MV-4-11 (cell line): ENCODE measurements around the gene LIPE.

Source experiments
- DNase-seq: peaks from one replicate; lab custom pipeline; 2025; lab: John Stamatoyannopoulos, UW

The LIPE gene

DNA sequence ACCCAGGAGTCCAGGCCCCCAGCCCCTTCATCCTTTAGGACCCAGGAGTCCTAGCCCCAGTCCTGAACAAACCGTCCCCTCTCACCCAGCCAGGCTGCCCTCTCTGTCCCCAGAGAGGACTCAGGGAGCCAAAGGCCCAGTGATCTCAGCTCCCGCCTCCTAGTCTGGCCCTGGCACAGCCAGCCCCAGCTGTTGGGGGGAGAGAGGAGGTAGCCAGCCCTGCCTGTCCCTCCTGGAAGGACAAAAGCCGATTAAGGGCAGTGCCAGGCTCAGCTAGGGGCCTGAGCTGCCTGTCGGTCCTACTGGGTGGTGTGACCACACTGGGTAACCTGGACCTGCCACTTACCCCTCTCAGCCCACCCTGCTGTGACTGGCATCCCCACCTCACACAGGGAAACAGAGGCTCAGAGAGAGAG is 14.5 kb downstream of the LIPE start:
- no peak for DNase-seq

GRCh38 chr19:42412227-42412626 is 15.0 kb downstream of the LIPE start:
- DNase-seq: no peak

GRCh38 chr19:42411581-42412178 is 15.5 kb downstream of the LIPE start:
- DNase-seq: no peak

DNA sequence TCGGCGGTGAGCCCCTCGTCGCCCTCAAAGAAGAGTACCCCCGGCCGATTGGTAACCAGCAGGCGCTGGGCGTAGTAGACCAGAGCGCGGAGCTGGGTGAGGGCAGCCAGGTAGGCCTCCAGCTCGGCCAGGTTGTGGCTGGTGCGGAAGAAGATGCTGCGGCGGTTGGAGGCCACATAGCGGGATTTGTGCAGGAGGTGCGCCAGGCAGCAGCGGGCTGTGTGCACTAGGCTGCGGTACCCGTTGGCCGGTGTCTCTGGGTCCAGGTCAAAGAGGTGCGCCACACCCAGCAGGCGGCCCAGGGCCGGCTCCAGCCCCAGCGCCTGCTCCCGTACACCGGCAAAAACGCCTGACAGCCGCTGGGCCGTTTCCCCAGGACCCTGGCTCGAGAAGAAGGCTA is 16.8 kb downstream of the LIPE start:
- no peak for DNase-seq

- DNase-seq: no peak
These were observed 17.7 kb downstream of the LIPE start for GRCh38 chr19:42409477-42409876.

DNA sequence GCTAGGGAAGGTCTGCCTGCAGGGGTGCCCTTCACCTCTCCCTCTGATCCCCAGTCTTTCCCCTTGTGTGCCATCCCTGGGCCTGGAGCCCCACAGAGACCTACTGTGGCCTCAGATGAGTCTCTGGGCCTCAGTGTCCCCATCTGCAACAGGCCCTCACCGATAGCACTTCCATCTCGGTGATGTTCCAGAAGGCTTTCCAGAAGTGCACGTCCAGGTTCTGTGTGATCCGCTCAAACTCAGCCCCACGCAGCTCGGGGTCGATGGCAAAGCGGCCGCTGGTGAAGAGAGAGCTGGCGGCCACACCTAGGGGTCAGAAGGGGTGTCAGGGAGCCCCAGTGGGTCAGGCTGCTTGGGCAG is 19.4 kb downstream of the LIPE start:
- DNase-seq: no peak

DNA sequence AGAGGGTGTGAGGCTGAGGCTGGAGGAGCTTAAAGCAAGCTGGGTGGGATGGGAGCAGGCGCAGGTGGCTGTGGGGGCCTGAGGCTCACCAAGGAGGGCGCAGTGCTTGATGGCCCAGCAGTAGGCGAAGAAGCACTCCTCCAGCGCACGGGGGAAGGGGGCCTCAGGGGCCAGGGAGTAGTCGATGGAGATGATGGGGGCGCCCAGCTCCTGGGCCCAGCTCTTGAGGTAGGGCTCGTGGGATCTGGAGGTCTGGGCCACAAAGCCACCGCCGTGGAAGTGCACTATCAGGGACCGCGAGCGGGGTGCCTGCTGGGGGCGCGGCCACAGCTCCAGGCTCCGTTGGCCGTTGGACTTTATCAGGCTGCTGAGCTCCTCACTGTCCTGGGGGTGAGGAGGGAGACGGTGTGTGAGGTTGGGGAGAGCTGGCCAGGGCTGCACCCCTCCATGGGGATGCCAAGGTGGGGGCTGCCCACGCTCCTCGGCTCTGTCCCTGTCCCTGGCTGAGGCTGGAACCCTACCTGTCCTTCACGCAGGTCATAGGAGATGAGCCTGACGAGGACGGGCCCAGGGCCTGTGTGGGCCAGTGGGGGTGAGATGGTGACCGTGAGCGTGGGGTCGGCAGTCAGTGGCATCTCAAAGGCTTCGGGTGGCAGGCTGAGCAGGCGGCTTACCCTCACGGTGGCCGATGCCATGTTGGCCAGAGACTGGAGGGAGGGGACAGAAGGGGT is 19.9 kb downstream of the LIPE start:
- DNase-seq: no peak

DNA sequence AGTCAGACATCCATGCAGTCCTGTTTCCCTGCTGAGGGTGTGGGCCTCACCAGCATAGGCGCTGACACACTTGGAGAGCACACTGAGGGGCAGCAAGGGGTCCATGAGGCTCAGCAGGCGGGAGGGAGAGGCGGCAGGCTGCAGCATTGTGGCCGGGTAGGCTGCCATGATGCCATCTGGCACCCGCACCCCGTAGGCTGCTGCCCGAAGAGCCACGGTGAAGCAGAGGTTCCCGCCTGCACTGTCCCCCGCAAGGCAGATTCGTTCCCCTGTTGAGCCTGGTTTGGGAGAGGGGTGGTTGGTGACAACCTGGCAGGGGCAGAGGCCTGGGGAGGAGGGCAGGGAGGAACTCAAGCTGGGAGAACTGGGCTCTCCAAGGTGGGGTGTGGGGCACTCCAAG is 21.1 kb downstream of the LIPE start:
- DNase-seq: no peak

DNA sequence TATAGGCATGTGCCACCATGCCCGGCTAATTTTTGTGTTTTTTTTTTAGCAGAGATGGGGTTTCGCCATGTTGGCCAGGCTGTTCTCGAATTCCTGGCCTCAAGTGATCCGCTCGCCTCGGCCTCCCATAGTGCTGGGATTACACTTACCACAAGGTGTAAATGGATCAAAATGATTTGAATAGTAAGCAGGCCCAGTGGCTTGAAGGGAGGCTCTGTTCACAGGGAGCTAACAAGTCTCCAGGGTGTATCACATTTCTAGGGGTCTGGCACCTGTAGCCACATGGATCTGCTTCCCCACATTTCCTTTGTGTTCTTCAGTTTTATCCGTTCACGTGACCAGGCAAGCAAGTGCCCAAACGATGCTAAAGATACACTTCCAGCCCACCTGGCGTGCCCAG is 23.6 kb downstream of the LIPE start:
- DNase-seq: no peak

DNA sequence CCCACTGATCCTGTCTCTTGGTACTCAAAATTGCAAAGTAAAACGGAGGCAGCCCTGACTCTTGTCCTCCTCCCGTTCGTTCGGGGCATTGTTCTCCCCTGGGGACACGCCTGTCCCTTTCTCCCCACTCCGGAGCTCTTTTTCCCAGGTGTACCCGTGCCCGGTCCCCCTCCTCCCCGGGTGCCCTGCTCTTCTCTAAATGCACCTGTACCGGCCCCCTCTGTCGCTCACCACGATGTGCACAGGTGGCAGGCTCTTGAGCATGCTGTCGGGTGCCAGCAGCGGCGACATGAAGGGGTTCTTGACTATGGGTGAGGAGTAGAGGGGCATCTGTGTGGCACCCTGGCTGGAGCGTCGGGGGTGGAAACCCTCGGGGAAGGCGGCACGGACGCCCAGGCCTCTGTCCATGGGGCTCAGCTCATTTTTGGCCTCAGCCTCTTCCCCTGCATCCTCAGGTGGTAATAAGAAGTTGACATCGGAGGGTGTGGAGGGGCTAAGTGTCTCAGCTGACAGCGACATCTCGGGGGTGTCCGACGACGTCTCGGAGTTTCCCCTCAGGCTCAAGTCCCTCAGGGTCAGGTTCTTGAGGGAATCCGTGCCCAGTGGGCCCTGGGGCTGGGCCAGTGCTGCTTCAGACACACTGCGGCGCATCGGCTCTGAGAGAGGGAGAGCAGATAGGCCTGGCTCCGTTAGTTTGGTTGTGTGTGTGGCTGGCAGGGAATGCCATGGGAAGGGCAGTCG is 24.6 kb downstream of the LIPE start:
- no peak for DNase-seq

DNA sequence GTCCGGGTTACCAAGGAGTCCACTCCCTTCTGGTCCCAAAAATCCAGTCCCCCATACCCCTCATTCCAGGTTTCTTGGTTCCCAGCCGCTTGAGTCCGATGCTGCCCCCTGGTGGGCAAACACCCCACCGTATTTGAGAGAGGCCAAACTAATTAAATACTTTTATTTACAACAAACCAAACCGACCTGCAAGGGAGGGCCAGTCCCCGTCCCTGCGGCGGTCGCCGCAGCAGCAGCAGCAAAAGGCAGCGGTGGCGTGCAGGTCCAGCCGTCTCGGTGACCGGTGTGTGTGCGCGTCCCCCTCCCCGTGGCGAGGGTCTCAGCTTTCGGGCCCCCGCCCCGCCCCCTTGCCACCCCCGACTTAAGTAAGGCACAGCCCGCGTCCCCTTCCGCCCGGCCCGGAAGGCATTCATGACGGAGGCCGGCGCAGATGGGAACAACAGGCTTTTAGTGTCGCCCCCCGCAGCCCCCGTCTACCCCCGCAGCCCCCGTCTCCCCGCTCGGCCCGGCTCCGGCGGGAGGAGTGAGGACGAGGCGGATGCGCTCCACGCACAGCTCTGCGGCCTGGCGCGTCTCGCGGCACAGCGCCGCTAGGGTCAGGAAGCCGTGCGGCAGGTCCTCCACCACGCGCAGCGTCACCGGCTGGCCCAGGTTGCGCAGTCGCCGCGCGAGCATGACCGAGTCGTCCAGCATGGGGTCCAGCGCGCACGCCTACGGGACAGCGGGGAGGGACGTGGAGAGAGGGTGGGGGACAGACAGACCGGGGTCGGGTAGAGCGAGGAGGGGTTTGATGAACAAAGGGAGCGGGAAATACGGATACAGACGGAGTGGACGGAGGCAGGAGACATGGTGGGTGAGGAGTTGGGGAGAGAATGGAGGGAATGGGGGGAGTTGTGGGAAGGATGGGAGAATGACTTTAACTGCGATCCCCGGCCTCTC is 25.6 kb downstream of the LIPE start:
- DNase-seq: peak; percentile 67

DNA sequence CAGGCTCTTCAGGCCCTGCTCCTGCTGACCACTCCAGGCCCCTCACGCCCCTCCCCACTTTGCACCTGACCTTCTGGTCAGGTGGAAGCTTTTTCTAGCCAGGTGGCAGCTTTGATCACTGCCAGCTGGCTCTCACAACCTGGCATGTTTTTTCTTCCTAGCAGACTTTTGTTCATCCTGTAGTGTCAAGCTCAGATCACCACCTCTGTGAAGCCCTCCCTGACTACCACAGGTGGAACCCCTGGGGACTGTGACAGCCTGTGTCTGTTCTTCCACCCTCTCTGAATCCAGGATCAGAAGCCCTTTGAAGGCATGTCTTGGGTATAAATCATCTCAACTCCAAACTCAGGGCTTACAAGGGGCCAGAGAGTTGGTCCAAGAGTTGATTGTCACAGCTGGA is 26.8 kb downstream of the LIPE start:
- no peak for DNase-seq

DNA sequence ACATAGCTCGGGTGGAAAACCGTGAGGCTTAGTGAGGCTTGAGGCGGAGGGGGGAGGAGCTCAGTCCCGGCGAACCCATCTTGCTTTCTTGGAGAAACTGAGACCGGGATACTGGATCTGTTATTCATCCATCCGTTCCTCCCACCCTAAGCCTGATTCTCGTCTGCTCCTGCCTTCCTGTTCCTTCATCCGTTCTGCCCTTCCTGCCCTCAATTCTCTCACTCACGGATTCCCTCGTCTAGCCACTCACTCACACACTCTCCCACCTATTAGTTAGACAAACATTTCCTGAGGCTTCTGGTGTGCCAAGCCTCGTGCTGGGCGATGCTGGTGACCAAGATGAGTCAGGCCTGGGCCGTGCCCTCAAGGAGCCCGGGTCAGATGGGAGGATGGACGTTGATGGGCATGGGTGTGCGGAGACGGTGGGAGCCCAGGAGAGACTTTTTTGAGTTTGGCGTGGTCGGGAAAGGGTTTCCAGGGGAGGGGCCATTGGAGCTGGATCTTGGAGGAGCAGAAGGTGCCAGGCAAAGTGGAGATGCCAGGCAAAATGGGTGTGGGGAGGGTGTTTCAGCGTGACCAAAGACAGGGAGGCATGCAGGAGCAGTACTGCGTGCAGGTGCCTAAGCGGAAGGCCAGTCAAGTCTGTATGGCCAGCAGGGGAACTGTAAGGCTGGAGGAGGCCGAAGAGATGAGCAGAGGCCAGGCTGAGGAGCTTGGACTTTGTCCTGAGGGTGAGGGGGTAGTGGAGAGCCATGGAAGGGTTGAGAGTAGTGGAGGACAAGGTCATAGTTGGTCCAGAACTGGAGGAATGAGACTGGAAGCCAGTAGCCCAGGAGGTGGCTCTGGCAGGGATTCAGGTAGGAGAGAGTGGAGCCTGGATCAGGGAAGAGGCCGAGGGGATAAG is 29.7 kb downstream of the LIPE start:
- no peak for DNase-seq

DNA sequence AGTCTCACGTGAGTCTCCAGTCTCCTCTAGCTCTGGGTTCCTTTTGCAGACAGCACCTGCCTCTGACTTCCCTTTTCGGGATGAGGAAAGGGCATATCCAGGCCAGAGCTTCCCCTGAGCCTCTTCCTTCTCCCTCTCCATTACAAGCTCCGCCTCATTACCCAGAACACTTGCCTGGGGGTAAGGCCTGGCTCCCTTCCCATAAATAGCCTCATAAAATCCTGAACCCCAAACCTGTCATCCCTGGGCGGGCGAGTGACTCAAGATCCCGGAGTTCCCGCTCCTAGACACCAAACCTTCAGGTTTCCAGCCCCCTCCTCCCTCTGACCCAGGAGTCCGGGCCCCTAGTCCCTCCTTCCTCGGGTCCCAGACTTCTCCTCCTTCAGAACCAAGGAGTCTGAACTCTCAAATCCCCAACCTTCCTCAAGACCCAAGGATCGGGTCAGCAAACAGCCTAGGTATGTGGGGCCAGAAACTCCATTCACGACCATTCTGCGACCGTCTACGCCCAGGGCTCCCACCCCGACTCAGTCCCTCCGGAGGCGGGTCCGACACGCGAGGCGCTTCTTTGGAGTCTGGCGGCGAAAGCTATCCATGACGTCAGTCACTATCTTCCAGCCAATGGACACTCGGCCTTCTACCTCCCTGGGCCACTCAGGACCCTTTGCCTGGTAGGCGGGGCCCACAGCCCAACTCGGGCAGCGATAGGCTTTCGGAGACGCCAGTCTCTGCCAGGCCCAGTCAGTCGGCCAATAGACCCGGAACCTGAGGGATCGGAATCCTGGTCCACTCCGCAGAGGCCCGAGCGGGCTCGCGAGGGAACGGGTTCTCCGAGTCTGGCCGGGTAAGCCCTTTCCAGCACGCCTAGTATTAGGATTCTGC is 30.6 kb downstream of the LIPE start:
- peak; percentile 100 for DNase-seq

GRCh38 chr19:42394751-42395150 is 32.4 kb downstream of the LIPE start:
- no peak for DNase-seq

DNA sequence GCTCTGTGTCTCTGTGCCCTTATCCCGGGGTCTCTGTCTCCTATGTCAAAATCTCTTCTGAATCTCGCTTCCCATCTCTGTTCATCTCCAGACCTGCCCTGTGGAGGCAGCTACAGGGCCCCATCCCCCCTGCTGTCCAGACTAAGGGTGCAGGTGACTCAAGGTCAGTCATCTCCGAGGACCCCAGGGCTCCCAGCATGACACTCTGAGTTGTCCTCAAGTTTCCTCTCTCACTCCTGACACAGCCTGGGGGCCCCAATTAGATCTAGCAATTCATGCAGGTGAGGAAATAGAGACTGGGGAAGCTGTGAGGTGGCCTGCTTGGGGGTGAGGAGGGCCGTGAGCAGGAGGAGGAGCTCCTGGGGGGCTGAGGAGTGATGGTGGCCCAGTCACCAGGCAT is 35.0 kb downstream of the LIPE start:
- no peak for DNase-seq

GRCh38 chr19:42389899-42390298 is 37.3 kb downstream of the LIPE start, which contains the start of gene CNFN:
Gene CNFN, minus strand, starts transcription at chr19:42390297. Its CDS starts 1,260 bp downstream, at chr19:42389037.
- no peak for DNase-seq

- DNase-seq: no peak
These were observed 38.2 kb downstream of the LIPE start for GRCh38 chr19:42388851-42389489.

DNA sequence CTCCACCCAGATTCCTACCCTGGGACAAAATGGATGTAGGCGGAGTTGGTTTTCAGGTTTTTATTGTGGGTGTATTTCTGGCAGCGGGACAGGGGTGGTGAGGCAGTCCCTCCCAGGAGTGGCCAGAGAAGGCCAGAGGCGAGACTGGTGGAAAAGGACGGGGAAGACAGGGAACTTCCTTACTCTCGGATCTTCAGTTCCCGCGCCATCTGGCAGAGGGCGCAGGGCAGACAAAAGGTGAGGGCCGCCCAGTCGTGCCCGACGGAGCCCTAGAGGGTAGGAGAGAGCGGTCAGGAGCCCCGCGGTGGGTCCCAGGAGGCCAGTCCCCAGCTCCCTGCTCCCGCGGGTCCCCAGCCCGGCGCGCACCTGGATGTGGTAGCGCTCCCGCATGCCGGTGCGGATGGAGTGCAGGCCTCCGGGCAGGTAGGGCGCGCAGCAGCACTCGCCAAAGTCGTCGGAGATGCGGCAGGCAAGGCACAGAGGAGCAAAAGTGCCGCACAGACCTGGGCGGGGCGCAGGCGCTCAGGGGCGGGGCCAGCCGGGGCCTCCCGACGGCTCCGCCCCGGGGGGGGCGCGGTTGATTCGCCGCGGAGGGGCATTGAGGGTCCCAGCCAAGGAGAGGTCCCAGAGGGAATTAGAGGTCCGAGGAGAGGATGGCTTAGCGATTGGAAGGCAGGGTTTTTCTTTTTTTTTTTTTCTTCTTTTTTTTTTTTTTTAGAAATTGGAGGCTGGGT is 40.0 kb downstream of the LIPE start:
- DNase-seq: peak; percentile 64
